ENCODE results near the gene CEP57.

The CEP57 gene

DNA sequence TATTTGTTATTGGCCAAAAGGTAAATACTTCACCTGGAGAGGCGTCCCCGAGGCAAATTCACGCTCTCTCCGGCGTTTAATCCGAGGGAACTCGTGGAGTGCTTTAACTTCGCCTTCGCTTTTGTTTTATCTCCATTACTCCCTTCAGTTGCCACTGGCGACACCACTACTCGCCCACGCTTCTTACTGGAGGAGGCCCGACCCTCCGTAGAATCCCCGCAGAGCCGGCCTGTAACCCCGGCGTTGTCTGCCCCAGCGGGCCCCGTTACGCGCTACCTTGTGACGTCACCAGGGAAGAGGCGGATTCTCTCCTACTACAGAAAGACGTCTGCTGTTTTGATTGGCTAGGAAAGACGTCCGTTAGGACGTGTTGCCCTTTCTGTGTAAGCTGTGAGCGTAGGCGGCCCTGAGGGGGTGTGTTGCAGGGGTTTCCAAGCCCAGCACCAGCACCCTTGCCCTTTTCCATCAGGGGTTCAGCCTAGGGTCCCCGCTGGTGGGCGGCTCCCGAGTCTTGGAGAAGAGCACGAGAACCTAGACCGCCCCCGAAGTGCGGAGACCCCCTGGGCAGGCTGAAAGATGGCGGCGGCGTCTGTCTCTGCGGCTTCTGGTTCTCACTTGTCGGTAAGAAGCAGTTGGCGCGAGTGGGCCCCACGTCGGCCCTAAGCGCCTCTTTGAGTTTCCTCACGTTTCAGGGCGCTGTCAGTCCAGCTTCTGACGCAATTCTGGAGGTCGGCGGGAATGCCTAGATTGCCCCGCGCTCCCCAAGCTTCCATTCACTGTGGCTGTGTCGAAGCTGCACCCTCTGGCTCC is at the start of gene CEP57:
Gene CEP57, plus strand, starts transcription at position 376 of the 810 bp plus-strand sequence. Its CDS starts 201 bp downstream, at position 577.
- peak; percentile 96 for DNase-seq

GRCh38 chr11:95750101-95750500 is 40.2 kb upstream of the CEP57 start:
- no peak for DNase-seq

GRCh38 chr11:95751515-95751914 is 38.8 kb upstream of the CEP57 start:
- DNase-seq = no peak

DNA sequence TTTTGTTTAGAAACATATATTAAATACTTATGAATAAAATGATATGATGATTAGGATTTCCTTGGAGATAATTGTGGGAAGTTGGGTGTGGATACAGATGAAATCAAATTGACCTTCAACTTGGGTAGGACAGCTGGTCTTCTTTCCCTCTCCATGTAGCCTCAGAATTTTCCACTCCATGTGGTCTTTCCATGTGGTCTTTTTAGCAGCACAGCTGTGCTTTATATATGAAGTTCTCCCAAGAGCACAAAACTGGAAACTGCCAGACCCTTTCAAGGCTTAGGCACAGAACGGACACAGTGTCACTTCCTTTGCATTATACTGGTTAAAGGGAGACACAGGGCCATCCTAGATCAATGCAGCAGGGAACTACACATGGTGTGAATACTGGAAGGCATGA is 29.4 kb upstream of the CEP57 start:
- no peak for DNase-seq

- DNase-seq = no peak
Observed at GRCh38 chr11:95762534-95762933, 27.8 kb upstream of the CEP57 start.

DNA sequence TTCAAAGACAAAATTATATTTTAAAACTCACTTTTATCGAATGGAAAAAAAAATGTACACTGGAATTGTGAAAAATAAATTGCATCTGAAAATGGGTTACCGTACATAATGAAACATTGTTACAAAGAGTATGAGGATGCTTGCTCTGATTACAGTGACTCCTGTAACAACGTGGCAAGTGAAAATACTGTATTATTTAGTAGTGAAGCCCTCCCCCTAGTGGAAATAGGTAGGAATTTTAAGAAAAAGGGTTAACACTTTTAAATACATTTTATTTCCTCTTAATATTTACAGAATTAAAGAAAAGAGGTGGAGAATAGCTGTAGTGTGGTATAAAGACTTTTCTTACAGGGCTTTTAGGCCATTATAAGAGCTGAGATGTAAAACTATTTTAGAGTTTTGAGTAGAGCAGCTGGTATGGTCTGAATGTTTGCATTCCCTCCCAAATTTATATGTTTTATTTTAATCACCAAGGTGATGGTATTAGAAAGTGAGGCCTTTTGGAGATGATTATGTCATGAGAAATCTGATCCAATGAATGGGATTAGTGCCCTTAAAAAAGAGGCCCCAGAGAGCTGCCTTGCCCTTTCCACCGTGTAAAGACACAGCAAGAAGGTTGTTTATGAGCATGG is 25.9 kb upstream of the CEP57 start:
- DNase-seq = no peak

DNA sequence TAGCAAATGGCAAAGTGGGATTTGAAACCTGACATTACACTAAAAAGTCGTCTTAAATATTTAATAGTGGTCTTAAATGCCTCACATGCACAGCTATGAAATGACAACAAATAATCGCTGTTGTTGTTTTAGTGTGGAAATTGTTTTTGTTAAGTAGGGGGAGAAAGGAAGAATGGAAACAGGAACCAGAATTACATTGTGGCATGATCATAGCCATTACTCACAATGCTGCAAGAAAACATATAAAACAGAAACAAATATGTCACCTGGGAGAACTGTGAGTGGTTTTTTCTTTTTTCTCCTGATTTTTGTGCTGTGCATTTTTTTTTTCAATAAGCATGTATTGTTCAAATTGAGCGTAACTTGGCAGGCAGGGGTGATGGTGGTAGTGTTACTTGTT is 23.6 kb upstream of the CEP57 start:
- DNase-seq = no peak

DNA sequence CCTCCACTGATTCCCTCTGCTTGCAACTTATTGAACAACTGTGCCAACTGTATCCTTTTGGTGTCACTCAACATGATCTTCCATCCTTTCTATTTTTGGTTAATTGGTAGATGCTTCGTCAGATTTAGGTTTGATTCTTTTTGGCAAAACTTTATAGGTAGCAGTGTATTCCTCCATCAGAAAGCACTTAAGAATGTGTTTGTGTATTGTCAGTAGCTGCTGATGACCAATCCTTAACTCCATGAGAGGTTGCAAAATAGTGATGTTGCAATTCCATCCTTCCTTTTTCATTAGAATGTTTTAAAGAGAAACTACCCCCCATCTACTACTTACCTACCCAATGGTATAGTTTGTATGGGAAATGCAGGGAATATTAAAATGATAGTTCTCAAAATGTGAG is 22.8 kb upstream of the CEP57 start:
- no peak for DNase-seq

DNA sequence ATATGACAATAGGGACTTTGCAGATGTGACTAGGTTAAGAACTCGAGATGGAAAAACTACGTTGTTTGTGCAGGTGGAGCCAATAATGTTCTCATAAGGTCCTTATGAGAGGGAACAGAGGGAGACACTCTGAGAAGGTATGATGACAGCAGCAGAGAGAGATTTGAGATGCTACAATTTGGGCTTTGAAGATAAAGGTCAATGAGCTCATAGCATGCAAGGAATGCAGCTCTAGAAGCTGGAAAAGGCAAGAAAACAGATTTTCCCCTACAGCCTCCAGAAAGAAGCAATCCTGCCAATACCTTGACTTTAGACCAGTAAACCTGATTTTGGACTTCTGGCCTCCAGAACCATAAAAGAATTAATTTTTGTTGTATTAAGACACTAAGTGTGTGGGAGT is 21.8 kb upstream of the CEP57 start:
- DNase-seq = no peak

DNA sequence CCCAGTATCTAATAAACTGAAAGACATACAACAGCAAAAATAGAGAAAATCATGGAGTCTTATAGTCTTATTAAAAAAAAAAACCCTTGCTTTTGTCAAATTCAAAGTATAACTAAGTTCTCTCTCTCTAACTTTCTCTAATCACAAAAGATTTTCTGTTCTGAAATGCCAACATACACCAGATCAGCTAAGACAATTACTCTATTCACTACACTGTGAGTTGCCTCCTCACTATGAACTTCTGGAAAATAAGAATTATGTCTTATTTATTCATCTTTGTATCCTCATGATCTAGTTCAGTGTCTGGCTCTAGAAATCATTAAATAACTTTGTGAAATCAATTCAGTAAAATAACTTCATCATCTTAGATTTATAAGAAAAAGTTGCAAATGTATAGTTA is 13.4 kb upstream of the CEP57 start:
- no peak for DNase-seq

DNA sequence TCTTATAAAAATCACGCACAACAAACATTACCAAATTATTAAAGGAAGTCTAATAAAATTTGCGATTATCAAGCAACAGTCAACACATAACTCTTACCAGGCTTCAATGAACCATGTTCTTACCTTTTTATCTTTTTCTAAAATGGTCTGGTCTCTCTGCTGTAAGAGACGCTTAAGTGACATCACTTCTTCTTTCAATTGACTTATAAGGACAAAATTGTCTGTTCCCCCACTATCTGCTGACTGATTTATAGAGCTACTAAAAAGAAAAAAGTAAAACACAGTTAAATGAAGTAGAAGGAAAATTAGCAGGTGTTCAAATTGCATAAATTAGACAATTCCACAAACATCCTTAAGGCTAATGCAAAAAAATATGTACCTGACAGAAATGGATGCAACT is 11.6 kb upstream of the CEP57 start:
- no peak for DNase-seq

DNA sequence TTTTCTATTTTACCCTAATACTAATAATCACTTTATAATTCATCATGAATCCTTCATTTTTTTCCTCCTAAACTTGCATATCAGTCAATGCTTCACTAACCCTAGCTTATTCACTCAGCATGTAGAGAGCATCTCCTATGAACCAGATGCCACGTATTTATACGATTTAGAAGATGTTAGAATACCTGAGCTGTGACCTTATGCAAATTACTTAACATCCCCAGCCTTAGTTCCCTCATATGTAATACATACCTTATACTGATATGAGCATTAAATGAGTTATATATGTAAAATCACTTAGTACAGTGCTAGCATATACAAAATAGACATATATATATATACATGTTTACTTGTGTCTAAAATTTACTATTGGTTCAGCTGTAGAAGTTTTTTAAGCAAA is 9.8 kb upstream of the CEP57 start:
- DNase-seq = no peak

DNA sequence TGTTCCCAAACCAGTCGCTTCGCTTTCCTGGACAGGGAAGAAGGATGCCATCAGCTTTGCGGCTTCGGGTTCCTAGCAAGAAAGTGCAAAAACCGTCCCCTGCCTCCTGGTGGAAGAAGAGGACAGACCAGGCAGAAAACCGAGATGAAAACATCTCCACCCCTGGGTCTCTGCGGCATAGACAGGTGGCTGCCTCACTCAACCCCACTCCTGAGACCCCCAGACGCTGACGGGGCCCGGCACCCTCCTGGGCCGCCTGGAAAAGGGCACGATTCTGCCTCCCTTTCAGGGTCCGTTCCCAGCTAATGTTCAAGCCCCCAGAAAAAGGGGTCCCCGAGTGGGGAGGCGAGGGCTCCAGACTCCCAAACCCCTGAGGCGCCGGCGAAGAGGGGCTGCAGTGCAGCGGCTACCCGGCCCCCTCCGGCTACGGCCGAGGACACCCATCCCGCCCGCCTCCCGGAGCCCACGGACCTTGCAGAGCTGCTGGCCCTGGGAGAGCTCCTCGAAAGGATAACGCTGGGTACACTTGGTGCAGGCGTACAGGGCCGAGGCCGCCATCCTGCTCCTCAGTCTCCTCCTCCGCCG is 1.3 kb upstream of the CEP57 start:
- no peak for DNase-seq

DNA sequence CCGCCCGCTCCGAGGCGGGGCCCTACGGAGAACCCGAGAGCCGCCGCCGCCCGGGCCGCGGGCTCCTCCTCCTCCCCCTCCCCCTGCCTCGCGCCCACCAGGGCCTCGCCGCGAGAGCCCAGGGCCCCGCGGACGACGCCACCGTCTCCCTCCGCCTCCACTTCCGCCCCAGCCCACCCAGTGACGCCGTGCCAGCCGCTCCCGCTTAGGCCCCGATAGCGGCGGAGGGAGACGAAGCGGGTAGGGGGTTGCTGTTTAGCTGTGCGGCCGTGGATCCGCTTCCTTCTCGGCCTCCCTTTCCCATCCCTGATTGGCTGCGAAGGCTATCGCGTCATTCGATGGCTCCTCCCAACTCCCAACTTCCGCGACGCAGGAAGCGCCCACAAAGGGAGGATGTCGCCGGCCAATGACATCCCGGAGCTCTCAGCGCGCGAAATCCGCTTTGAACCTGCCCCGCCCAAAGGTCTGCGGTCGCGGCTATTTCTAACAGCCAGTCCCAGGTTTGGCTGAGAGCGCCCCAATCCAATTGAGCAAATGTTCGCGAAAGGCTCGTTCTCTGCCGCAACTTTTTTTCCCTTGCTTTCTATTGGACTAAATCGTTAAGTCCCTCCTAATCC is 684 bp upstream of the CEP57 start, which contains the start of gene FAM76B:
Gene FAM76B, minus strand, starts transcription at position 277 of the 617 bp plus-strand sequence. CDS start 304 bp downstream, outside the sequence.
- peak; percentile 98 for DNase-seq

- peak; percentile 41 for DNase-seq
Observed at GRCh38 chr11:95790933-95791708, 823 bp downstream of the CEP57 start.

- DNase-seq = no peak
Observed at GRCh38 chr11:95791709-95792033, 1.4 kb downstream of the CEP57 start.

GRCh38 chr11:95792200-95792599 is 1.9 kb downstream of the CEP57 start:
- DNase-seq = no peak

- no peak for DNase-seq
Observed at GRCh38 chr11:95792700-95793099, 2.4 kb downstream of the CEP57 start.

GRCh38 chr11:95793116-95793515 is 2.8 kb downstream of the CEP57 start:
- DNase-seq = no peak

GRCh38 chr11:95794086-95794485 is 3.8 kb downstream of the CEP57 start:
- no peak for DNase-seq

- DNase-seq = no peak
Observed at GRCh38 chr11:95795627-95796295, 5.5 kb downstream of the CEP57 start.

DNA sequence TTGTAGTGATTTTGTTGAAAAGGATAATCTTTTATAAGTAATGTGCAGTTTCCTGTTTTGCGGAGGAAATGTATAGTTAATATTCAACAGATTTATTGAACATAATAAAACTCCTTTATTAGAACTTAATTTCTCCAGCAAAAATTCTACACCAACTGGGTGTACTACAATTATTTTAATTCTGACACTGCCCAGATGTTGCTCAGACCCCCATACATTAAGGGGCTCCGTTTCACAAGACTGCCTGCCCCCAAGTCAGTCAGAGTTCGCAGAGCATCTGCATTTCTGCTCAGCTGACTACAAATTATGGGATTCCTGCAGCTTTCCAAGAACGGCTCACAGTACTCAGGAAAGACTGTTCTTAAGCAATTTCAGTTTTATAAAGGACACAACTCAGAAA is 6.2 kb downstream of the CEP57 start:
- no peak for DNase-seq

Data from activated CD8-positive, alpha-beta memory T cell treated with anti-CD3 and anti-CD28 coated beads, Interleukin-2, amount 50 U/mL, for 4 hours (primary cell).